Sigmoid colon (tissue), 7 donors: Measurements from ENCODE around the gene SLC44A5. TPM values are rescaled to one million over a fixed set of nuclear protein-coding genes. Genes with fewer than 3 reads are reported as not detected.
"Not testable (repeated sequence)": the region's sequence is repeated elsewhere in the genome, so short reads cannot be mapped to it uniquely, and the experiment has no call there.

Source experiments
- DNase-seq: peaks from one replicate; pipeline ENCODE4 v3.0.0-alpha.2; 2019
- H3K27ac ChIP-seq, 4 donors: fragments of 200-600 bp; sonication (generic); one replicate each; pipeline ENCODE4 v1.5.1; 2016 to 2019; ENCODE audit warnings: mild to moderate bottlenecking in 1 of 4
- H3K27me3 ChIP-seq, 3 donors: fragments of 200-600 bp; sonication (generic); one replicate each; pipeline ENCODE4 v1.5.1; 2019; ENCODE audit warnings: mild to moderate bottlenecking in 1 of 3
- H3K36me3 ChIP-seq, 4 donors: fragments of 200-600 bp; sonication (generic); one replicate each; pipeline ENCODE4 v1.5.1; 2016 to 2019
- H3K4me1 ChIP-seq, 4 donors: fragments of 200-600 bp; sonication (generic); one replicate each; pipeline ENCODE4 v1.5.1; 2017 to 2019
- H3K4me3 ChIP-seq, 4 donors: fragments of 200-600 bp; sonication (generic); one replicate each; pipeline ENCODE4 v1.5.1; 2017 to 2019; ENCODE audit warnings: mild to moderate bottlenecking in 2 of 4, moderate library complexity in 1 of 4
- H3K9me3 ChIP-seq, 4 donors: fragments of 200-600 bp in 3 of 4; sonication (generic) in 3 of 4; one replicate each; pipeline versions ENCODE4 v1.5.1 to v1.6.1; 2013 to 2019
- CTCF ChIP-seq, 4 experiments: fragments of 450-650 bp in 3 of 4; fragments of 200-600 bp in 1 of 4; IDR thresholded peaks; one replicate each; pipeline ENCODE4 v1.5.1; 2016 to 2019; ENCODE audit warnings: antibody characterized with exemption in 4 of 4, mild to moderate bottlenecking in 3 of 4, moderate library complexity in 2 of 4
- EP300 ChIP-seq, 4 donors: sonication (generic); formaldehyde crosslinking; IDR thresholded peaks; one replicate each; pipeline ENCODE4 v1.6.1; 2017; ENCODE audit warnings: antibody characterized with exemption in 4 of 4
- POLR2A ChIP-seq, 2 donors: fragments of 450-650 bp; IDR thresholded peaks; one replicate each; pipeline ENCODE4 v1.6.1; 2016; ENCODE audit warnings: antibody characterized with exemption in 2 of 2, mild to moderate bottlenecking in 2 of 2, moderate library complexity in 2 of 2
- POLR2AphosphoS5 ChIP-seq, 4 donors: sonication (generic); formaldehyde crosslinking; IDR thresholded peaks; one replicate each; pipeline ENCODE4 v1.6.1; 2017; ENCODE audit warnings: antibody characterized with exemption in 4 of 4
- WGBS, 2 donors: extraction: QIAGEN DNeasy Blood & Tissue Kit; methylation state at CpG; one replicate each; pipeline ENCODE4 v1.1.7; 2013; 5-methylcytosine and 5-hydroxymethylcytosine counted together
- intact Hi-C: fragments of 100-400 bp; cut with DNase I; formaldehyde crosslinking; loops from one replicate; pipeline ENCODE4 v1.15.1; 2023
- polyA plus RNA-seq, 3 donors: library from polyadenylated mRNA; stranded (reverse); fragments of 200-250 nt; gene quantifications; one replicate each; pipeline ENCODE4 v1.2.3, GENCODE V29; 2013
- total RNA-seq, 4 donors: library from RNA; depleted of rRNA; stranded (reverse); fragments of >200 nt; gene quantifications; one replicate each; pipeline ENCODE4 v1.1.0, GENCODE V29; 2016
- donor health status: healthy with polysubstance abuse.
- donor health status: Bipolar disorder and iron deficiency.
- donor health status: healthy.

SLC44A5 gene
- total and polyA plus RNA-seq, 7 donors: 0.36 to 1.4 (median 0.67) TPM; not detected in 1

GRCh38 chr1:75274920-75275506 lies 335.9 kb downstream of the SLC44A5 start:
- no peaks in the 10 kb centered on the region for H3K27me3 ChIP-seq
- no peaks in the 10 kb centered on the region for H3K36me3 ChIP-seq
- H3K4me1 ChIP-seq: no peaks in the 10 kb centered on the region
- DNase-seq: no peak
- intact Hi-C loops: no loop called here
- TF ChIP-seq CTCF (IDR thresholded peaks at IDR 0.05): no peak
- TF ChIP-seq POLR2AphosphoS5 (IDR thresholded peaks at IDR 0.05): no peak
- TF ChIP-seq EP300 (IDR thresholded peaks at IDR 0.05): no peak
- TF ChIP-seq POLR2A (IDR thresholded peaks at IDR 0.05): no peak
- no peak overlapping the region for H3K4me3 ChIP-seq
- no peak overlapping the region for H3K27ac ChIP-seq
- no peaks in the 10 kb centered on the region for H3K9me3 ChIP-seq

- Histone ChIP-seq H3K4me1 (no peaks in the 10 kb centered on the region), H3K27me3 (no peaks in the 10 kb centered on the region), H3K27ac (no peak overlapping the region), H3K9me3 (no peaks in the 10 kb centered on the region), H3K36me3 (no peaks in the 10 kb centered on the region), H3K4me3 (no peak overlapping the region)
- DNase-seq: no peak
- WGBS, 2 donors: 80 to 82% methylated on average over 2 of the region's 2 CpGs
- intact Hi-C loops: no loop called here
- TF ChIP-seq POLR2AphosphoS5 (IDR thresholded peaks at IDR 0.05) (no peak), EP300 (IDR thresholded peaks at IDR 0.05) (no peak), POLR2A (IDR thresholded peaks at IDR 0.05) (no peak)
Observed at GRCh38 chr1:75273110-75273509, 337.8 kb downstream of the SLC44A5 start.

GRCh38 chr1:75265792-75266191 lies 345.1 kb downstream of the SLC44A5 start:
- Histone ChIP-seq H3K9me3 (no peaks in the 10 kb centered on the region), H3K4me3 (no peak overlapping the region), H3K27me3 (no peaks in the 10 kb centered on the region), H3K4me1 (no peaks in the 10 kb centered on the region), H3K36me3 (no peaks in the 10 kb centered on the region), H3K27ac (no peak overlapping the region)
- 7 to 10% methylated on average over 6 of the region's 6 CpGs for WGBS, 2 donors
- TF ChIP-seq CTCF (IDR thresholded peaks at IDR 0.05) (peak in 3 of 4 experiments; percentile 30 to 41 (median 40)), EP300 (IDR thresholded peaks at IDR 0.05) (no peak)
- intact Hi-C loops: loop anchor here (10.0 kb wide), 1 partner anchor 621 kb away; no protein-coding TSS in a partner anchor
- DNase-seq: no peak

GRCh38 chr1:75264112-75264511 lies 346.8 kb downstream of the SLC44A5 start:
- 10 to 40% methylated on average over 1 of the region's 1 CpG for WGBS, 2 donors
- DNase-seq: no peak
- Histone ChIP-seq H3K27ac (no peak overlapping the region), H3K36me3 (no peaks in the 10 kb centered on the region), H3K9me3 (no peaks in the 10 kb centered on the region), H3K4me3 (no peak overlapping the region), H3K4me1 (no peaks in the 10 kb centered on the region), H3K27me3 (no peaks in the 10 kb centered on the region)
- intact Hi-C loops: loop anchor here (10.0 kb wide), 1 partner anchor 619 kb away; no protein-coding TSS in a partner anchor
- no peak for TF ChIP-seq EP300 (IDR thresholded peaks at IDR 0.05)
- no peak for TF ChIP-seq POLR2AphosphoS5 (IDR thresholded peaks at IDR 0.05)
- no peak for TF ChIP-seq CTCF (IDR thresholded peaks at IDR 0.05)
- TF ChIP-seq POLR2A (IDR thresholded peaks at IDR 0.05): no peak

GRCh38 chr1:75263616-75264015 lies 347.3 kb downstream of the SLC44A5 start:
- H3K9me3 ChIP-seq, H3K27me3 ChIP-seq, H3K36me3 ChIP-seq, H3K4me1 ChIP-seq, DNase-seq, H3K4me3 ChIP-seq, H3K27ac ChIP-seq: not testable (repeated sequence)
- WGBS, 2 donors: 60 to 94% methylated on average over 2 of the region's 2 CpGs
- intact Hi-C loops: loop anchor here (10.0 kb wide), 1 partner anchor 619 kb away; no protein-coding TSS in a partner anchor

GRCh38 chr1:75261946-75262345 lies 349.0 kb downstream of the SLC44A5 start:
- DNase-seq, H3K4me3 ChIP-seq, H3K27me3 ChIP-seq, H3K36me3 ChIP-seq, H3K9me3 ChIP-seq, H3K27ac ChIP-seq, H3K4me1 ChIP-seq: not testable (repeated sequence)
- intact Hi-C loops: loop anchor here (10.0 kb wide), 1 partner anchor 617 kb away; no protein-coding TSS in a partner anchor
- WGBS, 2 donors: 77 to 79% methylated on average over 2 of the region's 2 CpGs
